Neural progenitor cell (in vitro differentiated cells): ENCODE measurements around the gene ELSPBP1.

ENCODE experiments used
- EZH2 ChIP-seq: fragments of 200-600 bp; sonication (generic); IDR thresholded peaks from 2 replicates; pipeline ENCODE4 v1.6.1; 2017; ENCODE audit warnings: antibody characterized with exemption, mild to moderate bottlenecking, moderate library complexity
- EZH2phosphoT487 ChIP-seq: fragments of 200-600 bp; sonication (generic); IDR thresholded peaks from 2 replicates; pipeline ENCODE4 v1.6.1; 2017; ENCODE audit warnings: antibody characterized with exemption
- TF ChIP-seq, protein P1 (sequence below): fragments of 200-600 bp; sonication (generic); IDR thresholded peaks from 2 replicates; pipeline ENCODE4 v1.5.1; 2017; ENCODE audit warnings: antibody characterized with exemption, mild to moderate bottlenecking

DNA sequence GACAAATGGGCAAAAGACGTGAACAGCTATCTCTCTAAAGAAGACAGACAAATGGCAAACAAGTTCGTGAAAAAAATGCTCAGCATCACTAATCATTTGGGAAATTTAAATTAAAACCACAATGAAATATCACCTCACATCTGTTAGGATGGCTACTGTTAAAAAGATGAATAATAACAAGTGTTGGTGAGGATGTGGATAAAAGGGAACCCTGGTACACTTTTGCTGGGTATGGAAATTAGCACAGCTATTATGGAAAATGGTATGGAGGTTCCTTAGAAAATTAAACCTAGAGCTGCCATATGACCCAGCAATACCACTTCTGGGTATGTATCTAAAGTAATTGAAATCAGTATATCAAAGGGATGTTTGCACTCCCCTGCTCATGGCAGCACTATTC lies 42.3 kb downstream of the ELSPBP1 start:
- no peak for TF ChIP-seq EZH2
- TF ChIP-seq, protein P1, sequence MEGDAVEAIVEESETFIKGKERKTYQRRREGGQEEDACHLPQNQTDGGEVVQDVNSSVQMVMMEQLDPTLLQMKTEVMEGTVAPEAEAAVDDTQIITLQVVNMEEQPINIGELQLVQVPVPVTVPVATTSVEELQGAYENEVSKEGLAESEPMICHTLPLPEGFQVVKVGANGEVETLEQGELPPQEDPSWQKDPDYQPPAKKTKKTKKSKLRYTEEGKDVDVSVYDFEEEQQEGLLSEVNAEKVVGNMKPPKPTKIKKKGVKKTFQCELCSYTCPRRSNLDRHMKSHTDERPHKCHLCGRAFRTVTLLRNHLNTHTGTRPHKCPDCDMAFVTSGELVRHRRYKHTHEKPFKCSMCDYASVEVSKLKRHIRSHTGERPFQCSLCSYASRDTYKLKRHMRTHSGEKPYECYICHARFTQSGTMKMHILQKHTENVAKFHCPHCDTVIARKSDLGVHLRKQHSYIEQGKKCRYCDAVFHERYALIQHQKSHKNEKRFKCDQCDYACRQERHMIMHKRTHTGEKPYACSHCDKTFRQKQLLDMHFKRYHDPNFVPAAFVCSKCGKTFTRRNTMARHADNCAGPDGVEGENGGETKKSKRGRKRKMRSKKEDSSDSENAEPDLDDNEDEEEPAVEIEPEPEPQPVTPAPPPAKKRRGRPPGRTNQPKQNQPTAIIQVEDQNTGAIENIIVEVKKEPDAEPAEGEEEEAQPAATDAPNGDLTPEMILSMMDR = no peak
- TF ChIP-seq EZH2phosphoT487 = no peak
